ENCODE results near the gene ERBIN. TPM values are rescaled to one million over a fixed set of nuclear protein-coding genes. Genes with fewer than 3 reads are reported as not detected.

Gene ERBIN
- total RNA-seq, 1 experiment from 2014 or later = 38.9 TPM

GRCh38 chr5:65978251-65978650 lies 51.9 kb downstream of the ERBIN start:
- H3K9me3 ChIP-seq (ENCODE audit: low read length) = no peaks in the 10 kb centered on the region
- H3K27me3 ChIP-seq (ENCODE audit: low read length) = no peaks in the 10 kb centered on the region
- POLR2A ChIA-PET (ENCODE audit: unreplicated experiment) = no interaction called here
- no peak overlapping the region for H3K4me3 ChIP-seq (ENCODE audit: low read length)
- no peak for DNase-seq
- TF ChIP-seq EZH2 (IDR thresholded peaks at IDR 0.05; ENCODE audit: low read length, unreplicated experiment) (no peak), CTCF (conservative IDR thresholded peaks at IDR 0.05; ENCODE audit: low read depth, low read length) (no peak)
- H4K20me1 ChIP-seq (ENCODE audit: low read length) = no peaks in the 10 kb centered on the region
- peaks cover 11% of the 10 kb centered on the region; the same call in 1 of the 2 replicates for H3K4me1 ChIP-seq (ENCODE audit: insufficient read depth, low read length)
- no TSS peak for BruUV-seq (replicated peaks)
- H3K4me2 ChIP-seq (ENCODE audit: low read length) = no peak overlapping the region
- intact Hi-C loops (cut with micrococcal nuclease) = no loop called here
- H3K9ac ChIP-seq (ENCODE audit: low read length) = no peak overlapping the region
- no peaks in the 10 kb centered on the region for H3F3A ChIP-seq (ENCODE audit: low read length, unreplicated experiment)
- no peak overlapping the region for H3K27ac ChIP-seq (ENCODE audit: low read length)
- ATAC-seq = no peak
- H2AFZ ChIP-seq (ENCODE audit: low read length) = no peak overlapping the region
- H3K79me2 ChIP-seq (ENCODE audit: low read length) = peaks cover 80% of the 10 kb centered on the region
- CTCF ChIA-PET = no interaction called here
- H3K36me3 ChIP-seq (ENCODE audit: low read depth, low read length) = no peaks in the 10 kb centered on the region
- H3K9me2 ChIP-seq (replicated peaks; ENCODE audit: low read length) = no peaks in the 10 kb centered on the region

- no peaks in the 10 kb centered on the region for H3F3A ChIP-seq (ENCODE audit: low read length, unreplicated experiment)
- ATAC-seq = no peak
- no peaks in the 10 kb centered on the region for H3K27me3 ChIP-seq (ENCODE audit: low read length)
- H2AFZ ChIP-seq (ENCODE audit: low read length) = no peak overlapping the region
- POLR2A ChIA-PET (ENCODE audit: unreplicated experiment) = no interaction called here
- H3K9me3 ChIP-seq (ENCODE audit: low read length) = no peaks in the 10 kb centered on the region
- H3K36me3 ChIP-seq (ENCODE audit: low read depth, low read length) = no peaks in the 10 kb centered on the region
- H3K4me2 ChIP-seq (ENCODE audit: low read length) = no peak overlapping the region
- no peaks in the 10 kb centered on the region for H3K9me2 ChIP-seq (replicated peaks; ENCODE audit: low read length)
- peaks cover 82% of the 10 kb centered on the region for H3K79me2 ChIP-seq (ENCODE audit: low read length)
- intact Hi-C loops (cut with micrococcal nuclease) = no loop called here
- no peak for DNase-seq
- H3K4me1 ChIP-seq (ENCODE audit: insufficient read depth, low read length) = peaks cover 20% of the 10 kb centered on the region
- no peak overlapping the region for H3K9ac ChIP-seq (ENCODE audit: low read length)
- no peak overlapping the region for H3K4me3 ChIP-seq (ENCODE audit: low read length)
- H4K20me1 ChIP-seq (ENCODE audit: low read length) = no peaks in the 10 kb centered on the region
- no peak overlapping the region for H3K27ac ChIP-seq (ENCODE audit: low read length)
- no peak for TF ChIP-seq EZH2 (IDR thresholded peaks at IDR 0.05; ENCODE audit: low read length, unreplicated experiment)
- no peak for TF ChIP-seq CTCF (conservative IDR thresholded peaks at IDR 0.05; ENCODE audit: low read depth, low read length)
- TF ChIP-seq EZH2phosphoT487 (IDR thresholded peaks at IDR 0.05; ENCODE audit: borderline replicate concordance, low read length) = no peak
- no TSS peak for BruUV-seq (replicated peaks)
- CTCF ChIA-PET = no interaction called here
Measured at GRCh38 chr5:65981548-65981947, 55.2 kb downstream of the ERBIN start.

DNA sequence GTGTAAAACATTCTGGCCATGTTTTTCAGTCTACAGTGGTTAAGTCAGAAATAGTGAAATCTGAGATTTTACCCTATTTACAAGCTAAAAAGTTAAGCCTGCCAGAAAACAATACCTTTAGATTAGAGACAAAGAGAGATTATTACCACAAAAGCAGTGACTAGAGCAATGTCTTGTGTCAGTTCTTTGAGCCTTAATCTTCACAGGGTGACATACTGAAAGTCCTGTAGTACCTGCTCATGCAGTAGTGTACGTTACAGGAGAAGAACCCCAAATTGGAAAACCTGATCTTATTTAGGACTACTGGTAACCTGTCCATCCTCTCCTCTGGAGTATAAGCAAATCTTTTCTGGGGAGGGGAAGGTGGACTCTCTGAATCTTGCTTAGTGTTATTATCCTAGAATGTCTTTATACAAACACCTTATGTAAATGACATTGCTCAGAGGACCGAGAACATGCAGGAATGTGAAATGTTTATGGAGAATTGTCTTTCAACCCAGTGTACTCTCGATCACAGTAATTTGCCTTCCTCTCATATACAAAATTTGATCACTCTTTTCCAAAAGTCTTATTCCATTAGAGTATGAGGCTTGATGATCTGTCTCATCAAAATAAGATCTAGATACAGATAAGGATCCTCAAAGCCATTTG lies 55.7 kb downstream of the ERBIN start:
- Histone ChIP-seq H4K20me1 (ENCODE audit: low read length) (no peaks in the 10 kb centered on the region), H3K4me3 (ENCODE audit: low read length) (no peak overlapping the region), H3K4me1 (ENCODE audit: insufficient read depth, low read length) (peaks cover 20% of the 10 kb centered on the region), H3K79me2 (ENCODE audit: low read length) (peaks cover 87% of the 10 kb centered on the region), H3K9ac (ENCODE audit: low read length) (no peak overlapping the region), H3K9me2 (replicated peaks; ENCODE audit: low read length) (no peaks in the 10 kb centered on the region), H3F3A (ENCODE audit: low read length, unreplicated experiment) (no peaks in the 10 kb centered on the region), H3K36me3 (ENCODE audit: low read depth, low read length) (no peaks in the 10 kb centered on the region), H3K9me3 (ENCODE audit: low read length) (no peaks in the 10 kb centered on the region), H3K27ac (ENCODE audit: low read length) (peak overlapping the region; percentile 43), H2AFZ (ENCODE audit: low read length) (no peak overlapping the region), H3K27me3 (ENCODE audit: low read length) (no peaks in the 10 kb centered on the region), H3K4me2 (ENCODE audit: low read length) (no peak overlapping the region)
- DNase-seq (no peak), ATAC-seq (no peak)
- intact Hi-C loops (cut with micrococcal nuclease) = no loop called here
- ChIA-PET CTCF (no interaction called here), POLR2A (ENCODE audit: unreplicated experiment) (no interaction called here)
- TF ChIP-seq EZH2 (IDR thresholded peaks at IDR 0.05; ENCODE audit: low read length, unreplicated experiment) (no peak), EZH2phosphoT487 (IDR thresholded peaks at IDR 0.05; ENCODE audit: borderline replicate concordance, low read length) (no peak), CTCF (conservative IDR thresholded peaks at IDR 0.05; ENCODE audit: low read depth, low read length) (no peak)
- no TSS peak for BruUV-seq (replicated peaks)

All from PC-3 (cell line).